ENCODE results near the gene TMX1.
"Not testable (repeated sequence)": the region's sequence is repeated elsewhere in the genome, so short reads cannot be mapped to it uniquely, and the experiment has no call there.

The TMX1 gene

GRCh38 chr14:51239813-51240803, at the start of gene TMX1:
TSS of gene TMX1 (plus strand) at chr14:51240247. CDS start at chr14:51240293, 46 bp downstream.
- DNase-seq, result peak; percentile 100

- no peak for DNase-seq
Measured at GRCh38 chr14:51201890-51202289, 38.2 kb upstream of the TMX1 start.

GRCh38 chr14:51202914-51203665, 37.0 kb upstream of the TMX1 start:
- no peak for DNase-seq

GRCh38 chr14:51203881-51204280, 36.2 kb upstream of the TMX1 start:
- no peak for DNase-seq

GRCh38 chr14:51205486-51205885, 34.6 kb upstream of the TMX1 start:
- no peak for DNase-seq

GRCh38 chr14:51206462-51206861, 33.6 kb upstream of the TMX1 start:
- no peak for DNase-seq

- no peak for DNase-seq
Measured at GRCh38 chr14:51207621-51208020, 32.4 kb upstream of the TMX1 start.

GRCh38 chr14:51208982-51209381, 31.1 kb upstream of the TMX1 start:
- DNase-seq, result peak; percentile 88

GRCh38 chr14:51209457-51209856, 30.6 kb upstream of the TMX1 start:
- DNase-seq, result peak; percentile 92

GRCh38 chr14:51210594-51210993, 29.5 kb upstream of the TMX1 start:
- peak; percentile 54 for DNase-seq

GRCh38 chr14:51211149-51211548, 28.9 kb upstream of the TMX1 start:
- DNase-seq, result peak; percentile 94

GRCh38 chr14:51216602-51217001, 23.4 kb upstream of the TMX1 start:
- DNase-seq, result no peak

GRCh38 chr14:51219473-51220448, 20.3 kb upstream of the TMX1 start:
- peak; percentile 60 for DNase-seq

GRCh38 chr14:51223463-51223862, 16.6 kb upstream of the TMX1 start:
- DNase-seq, result not testable (repeated sequence)

GRCh38 chr14:51224551-51224950, 15.5 kb upstream of the TMX1 start:
- no peak for DNase-seq

- DNase-seq, result no peak
Measured at GRCh38 chr14:51225751-51226150, 14.3 kb upstream of the TMX1 start.

GRCh38 chr14:51228391-51228790, 11.7 kb upstream of the TMX1 start:
- no peak for DNase-seq

GRCh38 chr14:51228890-51229289, 11.2 kb upstream of the TMX1 start:
- DNase-seq, result no peak

- no peak for DNase-seq
Measured at GRCh38 chr14:51236314-51236713, 3.7 kb upstream of the TMX1 start.

- DNase-seq, result no peak
Measured at GRCh38 chr14:51240804-51241380, 845 bp downstream of the TMX1 start.

GRCh38 chr14:51242545-51243490, 2.8 kb downstream of the TMX1 start:
- DNase-seq, result no peak

All from NCI-H2029 (cell line).